ENCODE data around the gene RBPJL. TPM values are rescaled to one million over a fixed set of nuclear protein-coding genes. Genes with fewer than 3 reads are reported as not detected.

RBPJL gene
- total RNA-seq, 1 donor from 2014 or later, result not detected

GRCh38 chr20:45317826-45318225 lies 11.2 kb downstream of the RBPJL start:
- DNase-seq, result no peak
- Mint-ChIP-seq H3K27me3 (ENCODE audit: unreplicated experiment) (no peaks in the 10 kb centered on the region), H3K27ac (ENCODE audit: unreplicated experiment) (no peak overlapping the region), H3K4me1 (ENCODE audit: low read depth, unreplicated experiment) (no peaks in the 10 kb centered on the region), H3K9me3 (ENCODE audit: unreplicated experiment) (no peaks in the 10 kb centered on the region), H3K4me3 (ENCODE audit: unreplicated experiment) (no peak overlapping the region), H3K36me3 (ENCODE audit: unreplicated experiment) (no peaks in the 10 kb centered on the region)
- TF ChIP-seq CTCF (IDR thresholded peaks at IDR 0.05; ENCODE audit: partially characterized antibody, unreplicated experiment), result no peak

DNA sequence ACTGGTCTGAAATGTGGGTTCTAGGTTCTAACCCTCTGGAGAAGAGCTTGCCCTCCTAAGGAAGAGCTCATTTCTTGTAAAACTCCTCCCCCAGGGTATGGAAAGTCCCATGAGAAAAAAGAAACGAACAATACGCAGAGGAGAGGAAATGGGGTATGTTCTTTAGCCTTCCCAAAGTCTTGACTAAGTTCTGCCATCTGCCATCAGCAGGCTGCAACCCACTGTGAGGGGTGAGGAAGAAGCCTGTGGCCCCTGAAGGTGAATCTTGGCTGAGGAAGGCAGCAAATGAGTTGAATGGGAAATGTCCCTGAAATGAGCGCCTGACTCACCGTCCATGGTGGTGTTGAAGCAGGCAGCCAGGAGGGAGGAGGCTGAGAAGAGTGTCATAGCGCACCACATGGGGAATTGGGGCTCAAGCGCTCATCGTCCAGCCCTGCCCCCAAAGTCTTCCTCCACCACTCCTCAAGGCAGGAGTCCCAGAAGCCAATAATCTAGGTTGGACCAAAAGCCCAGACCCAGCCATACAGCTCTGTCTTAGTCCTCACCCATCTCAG lies 11.8 kb downstream of the RBPJL start:
- TF ChIP-seq CTCF (IDR thresholded peaks at IDR 0.05; ENCODE audit: partially characterized antibody, unreplicated experiment), result no peak
- no peaks in the 10 kb centered on the region for H3K36me3 Mint-ChIP-seq (ENCODE audit: unreplicated experiment)
- H3K27me3 Mint-ChIP-seq (ENCODE audit: unreplicated experiment), result no peaks in the 10 kb centered on the region
- H3K27ac Mint-ChIP-seq (ENCODE audit: unreplicated experiment), result no peak overlapping the region
- no peaks in the 10 kb centered on the region for H3K9me3 Mint-ChIP-seq (ENCODE audit: unreplicated experiment)
- no peak for DNase-seq
- no peaks in the 10 kb centered on the region for H3K4me1 Mint-ChIP-seq (ENCODE audit: low read depth, unreplicated experiment)
- no peak overlapping the region for H3K4me3 Mint-ChIP-seq (ENCODE audit: unreplicated experiment)

- Mint-ChIP-seq H3K36me3 (ENCODE audit: unreplicated experiment) (no peaks in the 10 kb centered on the region), H3K4me1 (ENCODE audit: low read depth, unreplicated experiment) (no peaks in the 10 kb centered on the region), H3K27ac (ENCODE audit: unreplicated experiment) (no peak overlapping the region), H3K27me3 (ENCODE audit: unreplicated experiment) (no peaks in the 10 kb centered on the region), H3K4me3 (ENCODE audit: unreplicated experiment) (no peak overlapping the region), H3K9me3 (ENCODE audit: unreplicated experiment) (no peaks in the 10 kb centered on the region)
- TF ChIP-seq CTCF (IDR thresholded peaks at IDR 0.05; ENCODE audit: partially characterized antibody, unreplicated experiment), result no peak
- no peak for DNase-seq
Measured at GRCh38 chr20:45318948-45319347, 12.3 kb downstream of the RBPJL start.

DNA sequence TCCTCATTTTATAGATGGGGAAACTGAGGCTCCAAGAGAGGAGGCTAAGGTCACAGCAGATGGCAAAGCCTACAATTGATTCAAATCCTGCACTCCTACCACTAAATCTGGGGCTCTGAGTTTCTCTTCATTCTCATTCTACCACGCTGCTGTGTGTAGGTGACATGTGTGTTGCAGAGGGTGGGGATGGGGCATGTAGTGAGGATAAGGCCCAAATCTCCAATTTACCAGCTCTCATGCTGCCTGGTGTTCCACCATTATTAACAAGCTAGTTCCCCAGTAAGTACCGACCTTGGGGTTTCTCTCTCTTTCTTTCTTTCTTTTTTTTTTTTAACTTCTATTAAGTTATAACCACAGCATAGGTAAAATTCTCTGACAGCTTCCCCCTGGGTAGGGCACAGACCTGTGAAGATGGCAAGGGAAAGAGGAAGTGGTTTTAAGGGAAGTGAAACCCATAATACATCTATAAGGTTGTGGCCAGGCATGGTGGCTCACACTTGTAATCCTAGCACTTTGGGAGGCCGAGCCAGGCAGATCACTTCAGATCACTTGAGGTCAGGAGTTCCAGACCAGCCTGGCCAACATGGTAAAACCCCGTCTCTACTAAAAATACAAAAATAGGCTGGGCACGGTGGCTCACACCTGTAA lies 14.4 kb downstream of the RBPJL start:
- H3K27me3 Mint-ChIP-seq (ENCODE audit: unreplicated experiment), result no peaks in the 10 kb centered on the region
- no peak for DNase-seq
- peaks cover 8% of the 10 kb centered on the region for H3K4me1 Mint-ChIP-seq (ENCODE audit: low read depth, unreplicated experiment)
- no peaks in the 10 kb centered on the region for H3K9me3 Mint-ChIP-seq (ENCODE audit: unreplicated experiment)
- H3K27ac Mint-ChIP-seq (ENCODE audit: unreplicated experiment), result no peak overlapping the region
- no peak for TF ChIP-seq CTCF (IDR thresholded peaks at IDR 0.05; ENCODE audit: partially characterized antibody, unreplicated experiment)
- no peaks in the 10 kb centered on the region for H3K36me3 Mint-ChIP-seq (ENCODE audit: unreplicated experiment)
- no peak overlapping the region for H3K4me3 Mint-ChIP-seq (ENCODE audit: unreplicated experiment)

GRCh38 chr20:45322952-45323383 lies 16.3 kb downstream of the RBPJL start:
- Mint-ChIP-seq H3K27ac (ENCODE audit: unreplicated experiment) (no peak overlapping the region), H3K4me1 (ENCODE audit: low read depth, unreplicated experiment) (peaks cover 12% of the 10 kb centered on the region), H3K27me3 (ENCODE audit: unreplicated experiment) (no peaks in the 10 kb centered on the region), H3K9me3 (ENCODE audit: unreplicated experiment) (peaks cover 1% of the 10 kb centered on the region), H3K4me3 (ENCODE audit: unreplicated experiment) (no peak overlapping the region), H3K36me3 (ENCODE audit: unreplicated experiment) (no peaks in the 10 kb centered on the region)
- TF ChIP-seq CTCF (IDR thresholded peaks at IDR 0.05; ENCODE audit: partially characterized antibody, unreplicated experiment), result no peak
- no peak for DNase-seq
